ENCODE measurements around the gene EFNA2.

DNA sequence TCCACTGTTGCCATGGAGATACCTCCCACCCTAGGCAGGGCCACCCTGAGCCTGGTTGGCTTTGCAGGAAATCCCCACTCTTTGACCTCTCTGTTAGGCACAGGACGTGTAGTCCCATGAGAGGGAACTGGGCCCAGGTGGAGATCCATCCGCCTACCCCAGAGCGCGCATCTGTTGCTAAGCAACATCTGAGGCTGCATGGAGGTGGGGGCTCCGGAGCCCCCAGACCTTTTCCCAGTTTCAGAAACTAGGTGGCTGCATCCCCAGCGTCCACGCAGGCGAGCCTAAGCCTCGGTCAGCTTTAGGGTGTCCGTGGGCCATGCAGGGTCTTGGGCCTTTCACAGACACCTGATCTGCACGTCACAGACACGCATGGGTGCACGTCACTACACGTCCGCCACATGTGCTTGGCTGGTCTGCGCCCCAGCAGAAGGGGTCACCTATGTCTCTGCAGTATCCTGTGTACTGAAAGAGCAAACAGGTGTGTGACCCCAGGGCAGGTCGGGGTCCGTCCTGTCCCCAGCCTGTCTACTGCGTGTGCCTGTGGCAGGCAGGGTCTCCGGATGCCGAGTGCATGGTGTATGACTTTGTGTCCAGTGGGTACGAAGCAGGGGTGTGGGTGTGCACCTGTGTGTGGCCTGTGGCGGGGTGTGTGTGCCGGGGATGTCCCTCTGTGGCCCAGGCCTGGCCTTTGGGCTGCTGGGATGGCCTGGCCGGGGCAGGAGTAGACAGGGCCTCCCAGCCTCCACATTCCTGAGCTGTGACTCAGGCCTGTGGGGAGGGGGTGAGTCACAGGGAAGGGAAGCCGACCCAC is 20.7 kb upstream of the EFNA2 start:
- TF ChIP-seq POLR2A (IDR thresholded peaks at IDR 0.05), result no peak
- TF ChIP-seq, protein P1, sequence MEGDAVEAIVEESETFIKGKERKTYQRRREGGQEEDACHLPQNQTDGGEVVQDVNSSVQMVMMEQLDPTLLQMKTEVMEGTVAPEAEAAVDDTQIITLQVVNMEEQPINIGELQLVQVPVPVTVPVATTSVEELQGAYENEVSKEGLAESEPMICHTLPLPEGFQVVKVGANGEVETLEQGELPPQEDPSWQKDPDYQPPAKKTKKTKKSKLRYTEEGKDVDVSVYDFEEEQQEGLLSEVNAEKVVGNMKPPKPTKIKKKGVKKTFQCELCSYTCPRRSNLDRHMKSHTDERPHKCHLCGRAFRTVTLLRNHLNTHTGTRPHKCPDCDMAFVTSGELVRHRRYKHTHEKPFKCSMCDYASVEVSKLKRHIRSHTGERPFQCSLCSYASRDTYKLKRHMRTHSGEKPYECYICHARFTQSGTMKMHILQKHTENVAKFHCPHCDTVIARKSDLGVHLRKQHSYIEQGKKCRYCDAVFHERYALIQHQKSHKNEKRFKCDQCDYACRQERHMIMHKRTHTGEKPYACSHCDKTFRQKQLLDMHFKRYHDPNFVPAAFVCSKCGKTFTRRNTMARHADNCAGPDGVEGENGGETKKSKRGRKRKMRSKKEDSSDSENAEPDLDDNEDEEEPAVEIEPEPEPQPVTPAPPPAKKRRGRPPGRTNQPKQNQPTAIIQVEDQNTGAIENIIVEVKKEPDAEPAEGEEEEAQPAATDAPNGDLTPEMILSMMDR (IDR thresholded peaks at IDR 0.05), result no peak
